ENCODE measurements around the gene DCHS1.
A peak's percentile ranks its signal among the peaks of the same experiment; 100 is the strongest.

The DCHS1 gene

DNA sequence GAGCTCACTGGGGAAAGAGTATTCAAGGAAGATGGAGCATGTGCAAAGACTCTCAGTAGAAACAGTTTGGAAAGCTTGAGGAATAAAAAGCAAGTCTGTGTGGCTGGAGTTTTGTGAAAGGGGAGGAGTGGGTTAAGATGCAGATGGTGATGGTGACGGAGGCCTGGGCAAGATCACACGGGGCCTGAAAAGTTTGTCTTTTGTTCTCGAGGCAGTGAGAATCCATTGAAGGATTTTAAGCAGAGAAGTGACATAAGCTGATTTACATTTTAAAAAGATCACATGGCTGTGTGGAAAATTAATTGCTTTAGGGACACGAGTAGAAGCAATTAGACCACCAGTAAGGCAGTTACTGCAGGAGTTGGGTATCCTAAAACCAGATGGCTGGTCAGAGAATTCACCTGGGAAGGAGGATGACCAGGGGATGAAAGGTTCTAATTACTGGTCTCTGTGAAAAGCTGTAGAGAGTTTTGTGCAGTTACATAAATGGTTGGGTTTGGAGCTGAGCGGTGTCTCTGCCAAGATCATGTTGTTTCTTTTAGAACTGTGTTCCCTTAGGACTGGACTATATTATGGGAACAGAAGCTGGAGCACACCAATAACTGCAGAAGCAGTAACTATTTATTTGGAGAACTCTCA lies 59.3 kb downstream of the DCHS1 start:
- H3K9me3 ChIP-seq (ENCODE audit: control insufficient read depth in 1 of 2, low read length in 2 of 2), result no peaks in the 10 kb centered on the region
- H3K36me3 ChIP-seq (ENCODE audit: control insufficient read depth in 1 of 2, insufficient read depth in 2 of 2, low read length in 2 of 2), result peaks cover 41 to 61% of the 10 kb centered on the region in 2 donors
- peak overlapping the region; percentile 41 for H3K27ac ChIP-seq (ENCODE audit: low read length)
- no peak overlapping the region for H3K4me3 ChIP-seq (ENCODE audit: low read depth in 1 of 2, low read length in 2 of 2)
- no peaks in the 10 kb centered on the region for H3K27me3 ChIP-seq (ENCODE audit: low read depth, low read length)
- H3K4me1 ChIP-seq (ENCODE audit: control insufficient read depth in 1 of 2, insufficient read depth in 2 of 2, low read length in 2 of 2), result peaks cover 0 to 28% of the 10 kb centered on the region in 2 donors

DNA sequence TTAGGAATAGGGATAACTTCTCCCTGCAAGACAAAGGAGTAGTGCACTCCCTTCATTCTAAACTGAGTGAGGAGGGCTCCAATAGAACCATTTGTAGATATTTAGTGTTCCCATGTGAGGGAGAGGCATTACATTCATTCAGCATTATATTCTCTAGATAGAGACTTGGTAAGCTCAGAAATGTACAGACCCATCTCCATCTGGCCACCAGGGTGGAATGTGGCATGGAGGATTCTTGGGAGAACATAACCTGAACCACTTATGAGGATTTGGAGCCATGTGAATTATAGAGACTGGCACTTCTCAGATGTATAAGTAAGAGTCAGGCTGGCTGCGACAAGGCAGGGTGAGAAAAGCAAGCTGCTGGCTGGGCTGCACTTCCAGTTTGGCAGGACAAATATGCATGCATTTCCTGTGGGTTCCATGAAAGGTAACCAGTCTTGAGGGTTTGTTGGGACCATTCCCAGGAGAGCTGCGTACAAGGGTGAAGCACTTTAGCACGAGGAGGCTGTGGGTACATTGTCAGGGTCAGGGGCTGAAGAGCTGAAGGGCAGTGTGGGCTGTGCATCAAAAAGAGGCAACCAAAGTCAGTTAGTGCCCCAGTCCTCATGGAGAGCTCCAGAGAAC lies 61.4 kb downstream of the DCHS1 start:
- Histone ChIP-seq H3K4me1 (ENCODE audit: control insufficient read depth in 1 of 2, insufficient read depth in 2 of 2, low read length in 2 of 2) (peaks cover 0 to 19% of the 10 kb centered on the region in 2 donors), H3K36me3 (ENCODE audit: control insufficient read depth in 1 of 2, insufficient read depth in 2 of 2, low read length in 2 of 2) (peaks cover 20 to 43% of the 10 kb centered on the region in 2 donors), H3K27ac (ENCODE audit: low read length) (no peak overlapping the region), H3K27me3 (ENCODE audit: low read depth, low read length) (no peaks in the 10 kb centered on the region), H3K9me3 (ENCODE audit: control insufficient read depth in 1 of 2, low read length in 2 of 2) (no peaks in the 10 kb centered on the region), H3K4me3 (ENCODE audit: low read depth in 1 of 2, low read length in 2 of 2) (no peak overlapping the region)

DNA sequence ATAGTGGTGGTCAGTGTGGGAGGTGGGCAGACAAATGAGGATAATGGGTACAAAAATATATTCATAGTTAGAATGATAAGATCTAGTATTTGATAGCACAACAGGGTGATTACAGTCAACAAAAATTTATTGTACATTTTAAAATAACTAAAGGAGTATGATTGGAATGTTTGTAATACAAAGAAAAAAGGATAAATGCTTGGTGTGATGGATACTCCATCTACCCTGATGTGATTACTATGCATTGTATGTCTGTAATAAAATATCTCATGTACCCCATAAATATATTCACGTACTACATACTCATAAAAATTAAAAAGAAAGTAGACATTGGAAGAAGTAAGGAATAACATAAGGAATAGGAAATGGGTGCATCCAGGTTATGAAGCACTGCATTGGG lies 67.6 kb downstream of the DCHS1 start:
- no peak overlapping the region for H3K27ac ChIP-seq (ENCODE audit: low read length)
- H3K9me3 ChIP-seq (ENCODE audit: control insufficient read depth in 1 of 2, low read length in 2 of 2), result no peaks in the 10 kb centered on the region
- no peaks in the 10 kb centered on the region for H3K27me3 ChIP-seq (ENCODE audit: low read depth, low read length)

DNA sequence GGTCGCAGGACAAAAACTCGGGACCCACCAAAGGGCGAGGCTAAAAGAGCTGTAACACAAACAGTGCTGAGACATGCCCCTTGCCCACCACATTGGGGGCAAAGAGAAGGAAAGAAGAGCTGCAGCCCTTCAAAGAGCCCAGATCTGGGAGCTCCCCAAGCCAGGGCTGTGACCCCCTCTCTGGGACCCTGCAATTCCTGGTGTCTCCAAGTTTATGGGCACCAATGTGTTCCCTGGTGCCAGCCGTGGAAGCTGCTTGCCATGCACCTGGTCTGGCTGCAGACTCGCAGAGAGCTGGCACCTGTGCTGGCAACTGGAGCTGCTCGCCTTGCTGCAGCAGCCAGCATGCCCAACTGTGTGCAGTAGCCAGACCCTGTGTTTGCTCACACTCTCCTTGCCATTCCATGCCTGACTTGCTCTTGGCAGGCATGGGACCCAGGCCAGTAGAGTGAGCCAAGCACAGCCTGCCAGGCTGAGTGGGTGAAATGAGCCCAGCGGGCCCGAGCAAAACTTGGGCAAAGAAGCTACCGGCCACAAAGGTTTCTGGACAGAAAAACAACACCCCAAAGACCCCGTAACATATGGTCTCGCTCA lies 68.2 kb downstream of the DCHS1 start:
- Histone ChIP-seq H3K27ac (ENCODE audit: low read length) (no peak overlapping the region), H3K9me3 (ENCODE audit: control insufficient read depth in 1 of 2, low read length in 2 of 2) (no peaks in the 10 kb centered on the region), H3K4me3 (ENCODE audit: low read depth in 1 of 2, low read length in 2 of 2) (no peak overlapping the region), H3K4me1 (ENCODE audit: control insufficient read depth in 1 of 2, insufficient read depth in 2 of 2, low read length in 2 of 2) (peaks cover 0 to 19% of the 10 kb centered on the region in 2 donors), H3K36me3 (ENCODE audit: control insufficient read depth in 1 of 2, insufficient read depth in 2 of 2, low read length in 2 of 2) (peaks cover 6 to 9% of the 10 kb centered on the region in 2 donors), H3K27me3 (ENCODE audit: low read depth, low read length) (no peaks in the 10 kb centered on the region)

More for the DNA sequence above, 67.6 kb downstream of the DCHS1 start:
- H3K36me3 ChIP-seq (ENCODE audit: control insufficient read depth in 1 of 2, insufficient read depth in 2 of 2, low read length in 2 of 2), result peaks cover 6 to 9% of the 10 kb centered on the region in 2 donors
- no peak overlapping the region for H3K4me3 ChIP-seq (ENCODE audit: low read depth in 1 of 2, low read length in 2 of 2)
- H3K4me1 ChIP-seq (ENCODE audit: control insufficient read depth in 1 of 2, insufficient read depth in 2 of 2, low read length in 2 of 2), result peaks cover 0 to 19% of the 10 kb centered on the region in 2 donors

DNA sequence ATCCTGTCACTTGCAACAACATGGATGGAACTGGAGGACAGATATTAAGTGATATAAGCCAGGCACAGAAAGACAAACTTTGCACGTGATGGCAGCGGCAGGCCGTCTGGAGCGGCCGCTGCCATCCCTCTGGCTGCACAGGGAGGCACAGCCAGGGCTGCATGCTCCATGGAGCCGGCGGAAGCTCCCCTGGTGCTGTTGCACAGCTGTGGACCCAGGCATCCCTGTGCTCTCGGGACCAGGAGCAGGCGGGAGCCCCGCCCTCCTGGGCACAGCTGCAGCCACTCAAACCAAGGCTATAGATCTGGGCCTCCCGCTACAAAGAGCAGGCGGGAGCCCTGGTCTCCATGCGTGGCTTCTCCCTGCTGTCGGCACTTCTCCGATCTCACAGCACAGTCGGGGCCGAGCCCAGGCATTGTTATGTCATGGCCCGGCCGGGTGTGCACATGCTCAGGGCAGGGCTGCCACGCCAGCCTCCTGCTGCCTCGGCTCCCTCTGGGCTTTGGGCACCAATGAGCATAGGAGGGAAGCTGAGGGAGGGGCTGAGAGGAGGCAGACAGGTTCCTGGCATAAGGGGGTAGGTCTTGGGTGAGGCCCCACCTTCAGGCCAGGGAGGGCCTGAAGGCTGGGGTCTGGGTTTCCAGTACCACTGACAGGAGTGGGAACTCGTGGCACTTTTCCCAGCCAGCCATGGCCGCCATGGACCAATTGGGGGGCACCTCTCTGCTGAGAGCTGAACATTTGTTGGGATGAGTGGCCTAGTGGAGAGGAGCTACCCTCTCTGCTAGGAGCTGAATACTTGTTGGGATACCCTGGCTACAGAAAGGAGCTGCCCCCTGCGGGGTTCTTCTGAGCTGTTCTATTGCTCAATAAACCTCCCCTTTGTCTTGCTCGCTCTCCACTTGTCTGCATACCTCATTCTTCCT lies 68.9 kb downstream of the DCHS1 start:
- H3K9me3 ChIP-seq (ENCODE audit: control insufficient read depth in 1 of 2, low read length in 2 of 2), result no peaks in the 10 kb centered on the region
- peaks cover 0 to 19% of the 10 kb centered on the region in 2 donors for H3K4me1 ChIP-seq (ENCODE audit: control insufficient read depth in 1 of 2, insufficient read depth in 2 of 2, low read length in 2 of 2)
- peak overlapping the region in 1 of 2 donors; percentile 23 for H3K4me3 ChIP-seq (ENCODE audit: low read depth in 1 of 2, low read length in 2 of 2)
- peaks cover 2 to 4% of the 10 kb centered on the region in 2 donors for H3K36me3 ChIP-seq (ENCODE audit: control insufficient read depth in 1 of 2, insufficient read depth in 2 of 2, low read length in 2 of 2)
- H3K27me3 ChIP-seq (ENCODE audit: low read depth, low read length), result no peaks in the 10 kb centered on the region
- no peak overlapping the region for H3K27ac ChIP-seq (ENCODE audit: low read length)

DNA sequence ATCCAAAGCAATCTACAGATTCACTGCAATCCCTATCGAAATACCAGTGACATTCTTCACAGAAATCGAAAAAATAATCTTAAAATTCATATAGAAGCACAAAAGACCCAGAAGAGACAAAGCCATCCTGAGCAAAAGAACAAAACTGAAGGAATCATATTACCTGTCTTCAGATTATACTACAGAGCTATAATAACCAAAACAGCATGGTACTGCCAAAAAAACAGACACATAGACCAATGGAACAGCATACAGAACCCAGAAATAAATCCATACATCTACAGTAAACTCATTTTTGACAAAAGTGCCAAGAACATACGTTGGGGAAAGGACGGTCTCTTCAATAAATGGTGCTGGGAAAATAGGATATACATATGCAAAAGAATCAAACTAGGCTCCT lies 71.1 kb downstream of the DCHS1 start:
- H3K4me3 ChIP-seq (ENCODE audit: low read depth in 1 of 2, low read length in 2 of 2), result no peak overlapping the region
- peaks cover 0 to 19% of the 10 kb centered on the region in 2 donors for H3K4me1 ChIP-seq (ENCODE audit: control insufficient read depth in 1 of 2, insufficient read depth in 2 of 2, low read length in 2 of 2)
- H3K27ac ChIP-seq (ENCODE audit: low read length), result no peak overlapping the region
- H3K36me3 ChIP-seq (ENCODE audit: control insufficient read depth in 1 of 2, insufficient read depth in 2 of 2, low read length in 2 of 2), result no peaks in the 10 kb centered on the region
- H3K27me3 ChIP-seq (ENCODE audit: low read depth, low read length), result no peaks in the 10 kb centered on the region
- H3K9me3 ChIP-seq (ENCODE audit: control insufficient read depth in 1 of 2, low read length in 2 of 2), result no peaks in the 10 kb centered on the region

DNA sequence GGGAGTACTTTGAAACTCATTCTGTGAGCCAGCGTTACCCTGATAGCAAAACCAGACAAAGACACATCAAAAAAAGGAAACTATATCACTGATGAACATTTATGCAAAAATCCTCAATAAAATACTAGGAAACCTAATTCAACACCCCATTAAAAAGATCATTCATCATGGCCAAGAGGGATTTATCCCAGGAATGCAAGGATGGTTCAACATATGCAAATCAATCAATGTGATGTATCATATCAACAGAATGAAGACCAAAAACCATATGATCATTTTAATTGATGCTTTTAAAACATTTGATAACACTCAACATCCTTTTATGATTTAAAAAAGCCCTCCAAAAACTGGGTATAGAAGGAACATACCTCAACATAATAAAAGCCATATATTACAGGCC lies 72.0 kb downstream of the DCHS1 start:
- Histone ChIP-seq H3K4me1 (ENCODE audit: control insufficient read depth in 1 of 2, insufficient read depth in 2 of 2, low read length in 2 of 2) (peaks cover 0 to 19% of the 10 kb centered on the region in 2 donors), H3K27ac (ENCODE audit: low read length) (no peak overlapping the region), H3K4me3 (ENCODE audit: low read depth in 1 of 2, low read length in 2 of 2) (no peak overlapping the region), H3K9me3 (ENCODE audit: control insufficient read depth in 1 of 2, low read length in 2 of 2) (no peaks in the 10 kb centered on the region), H3K27me3 (ENCODE audit: low read depth, low read length) (no peaks in the 10 kb centered on the region), H3K36me3 (ENCODE audit: control insufficient read depth in 1 of 2, insufficient read depth in 2 of 2, low read length in 2 of 2) (no peaks in the 10 kb centered on the region)

DNA sequence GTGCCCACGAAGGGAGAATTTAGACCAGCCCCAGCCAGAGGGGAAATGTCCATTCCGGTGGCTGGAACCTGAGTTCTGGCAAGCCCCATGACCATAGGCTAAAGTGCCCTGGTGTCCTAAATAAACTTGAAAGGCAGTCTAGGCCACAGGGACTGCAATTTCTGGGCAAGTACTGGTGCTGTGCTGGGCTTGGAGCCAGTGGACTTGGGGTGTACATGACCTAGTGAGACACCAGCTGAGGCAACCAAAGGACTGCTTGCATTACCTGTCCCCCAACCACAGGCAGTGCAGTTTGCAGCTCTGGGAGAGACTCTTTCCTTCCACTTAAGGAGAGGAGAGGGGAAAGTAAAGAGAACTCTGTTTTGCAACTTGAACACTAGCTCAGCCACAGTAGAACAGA lies 75.9 kb downstream of the DCHS1 start:
- Histone ChIP-seq H3K27me3 (ENCODE audit: low read depth, low read length) (no peaks in the 10 kb centered on the region), H3K4me3 (ENCODE audit: low read depth in 1 of 2, low read length in 2 of 2) (no peak overlapping the region), H3K4me1 (ENCODE audit: control insufficient read depth in 1 of 2, insufficient read depth in 2 of 2, low read length in 2 of 2) (peaks cover 6 to 20% of the 10 kb centered on the region in 2 donors), H3K9me3 (ENCODE audit: control insufficient read depth in 1 of 2, low read length in 2 of 2) (no peaks in the 10 kb centered on the region), H3K27ac (ENCODE audit: low read length) (no peak overlapping the region), H3K36me3 (ENCODE audit: control insufficient read depth in 1 of 2, insufficient read depth in 2 of 2, low read length in 2 of 2) (no peaks in the 10 kb centered on the region)

DNA sequence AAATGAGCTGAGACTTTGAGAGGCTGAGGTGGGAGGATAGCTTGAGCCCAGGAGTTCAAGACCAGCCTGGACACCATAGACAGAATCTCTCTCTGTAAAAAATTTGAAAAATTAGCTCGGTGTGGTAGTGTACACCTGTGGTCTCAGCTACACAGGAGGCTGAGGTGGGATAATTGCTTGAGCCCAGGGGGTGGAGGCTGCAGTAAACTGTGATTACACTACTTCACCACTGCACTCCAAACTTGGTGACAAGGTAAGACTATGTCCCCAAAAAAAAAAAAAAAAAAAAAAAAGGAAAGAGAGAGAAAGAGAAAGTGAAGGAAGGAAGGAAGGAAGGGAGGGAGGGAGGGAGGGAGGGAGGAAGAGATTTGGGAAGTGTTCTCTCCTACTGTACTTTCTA lies 77.5 kb downstream of the DCHS1 start:
- Histone ChIP-seq H3K4me1 (ENCODE audit: control insufficient read depth in 1 of 2, insufficient read depth in 2 of 2, low read length in 2 of 2) (peaks cover 6 to 20% of the 10 kb centered on the region in 2 donors), H3K36me3 (ENCODE audit: control insufficient read depth in 1 of 2, insufficient read depth in 2 of 2, low read length in 2 of 2) (no peaks in the 10 kb centered on the region), H3K27ac (ENCODE audit: low read length) (no peak overlapping the region), H3K9me3 (ENCODE audit: control insufficient read depth in 1 of 2, low read length in 2 of 2) (no peaks in the 10 kb centered on the region), H3K27me3 (ENCODE audit: low read depth, low read length) (no peaks in the 10 kb centered on the region), H3K4me3 (ENCODE audit: low read depth in 1 of 2, low read length in 2 of 2) (no peak overlapping the region)

DNA sequence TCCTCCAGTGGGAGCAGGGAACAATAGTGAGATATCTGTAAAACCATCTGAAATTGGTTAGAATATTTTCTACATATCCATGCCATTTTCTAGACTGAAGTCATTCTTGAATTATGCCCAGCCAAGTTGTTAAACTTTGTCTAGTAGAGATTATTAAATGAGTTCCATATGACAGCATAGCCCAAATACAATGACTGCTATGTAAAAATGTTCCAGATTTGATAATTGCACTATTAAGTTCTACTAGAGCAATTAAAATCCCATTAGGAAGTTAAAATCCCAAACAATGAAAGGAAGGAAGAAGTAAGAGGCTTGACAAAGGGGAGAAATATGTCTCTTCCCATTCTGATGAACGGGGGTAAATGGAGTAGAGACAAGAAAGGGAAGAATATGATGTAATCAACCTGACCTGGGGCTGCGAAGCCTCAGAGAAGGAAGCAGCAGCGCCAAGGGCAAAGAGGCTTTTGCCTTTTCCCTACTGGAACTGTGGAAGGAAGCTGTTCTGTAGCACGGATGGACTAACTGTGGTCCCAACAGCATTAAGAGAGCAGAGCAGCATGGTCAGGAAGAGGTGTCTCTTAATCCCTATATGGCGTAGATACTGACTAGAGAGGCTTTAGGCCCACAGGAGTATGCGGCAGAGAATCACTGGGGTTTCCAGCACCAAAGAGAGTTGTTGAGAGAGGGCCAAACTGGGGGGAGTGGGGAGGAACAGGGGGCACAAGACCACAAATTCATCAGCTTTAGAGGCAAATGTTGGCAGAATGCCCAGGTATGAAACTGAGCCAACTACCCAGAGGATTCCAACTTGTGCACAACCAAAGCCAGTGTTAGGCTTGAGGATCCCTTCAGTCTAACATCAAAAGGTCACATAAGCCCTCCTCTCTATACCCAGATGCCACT lies 78.9 kb downstream of the DCHS1 start:
- no peaks in the 10 kb centered on the region for H3K27me3 ChIP-seq (ENCODE audit: low read depth, low read length)
- no peak overlapping the region for H3K4me3 ChIP-seq (ENCODE audit: low read depth in 1 of 2, low read length in 2 of 2)
- no peaks in the 10 kb centered on the region for H3K36me3 ChIP-seq (ENCODE audit: control insufficient read depth in 1 of 2, insufficient read depth in 2 of 2, low read length in 2 of 2)
- no peaks in the 10 kb centered on the region for H3K9me3 ChIP-seq (ENCODE audit: control insufficient read depth in 1 of 2, low read length in 2 of 2)
- peak overlapping the region; percentile 32 for H3K27ac ChIP-seq (ENCODE audit: low read length)
- H3K4me1 ChIP-seq (ENCODE audit: control insufficient read depth in 1 of 2, insufficient read depth in 2 of 2, low read length in 2 of 2), result peaks cover 6 to 20% of the 10 kb centered on the region in 2 donors
